DMS53 treated with DMSO at 0.1 percent for 48 hours (cell line): ENCODE measurements around the gene SDR42E2.
"Not testable (repeated sequence)": the region's sequence is repeated elsewhere in the genome, so short reads cannot be mapped to it uniquely, and the experiment has no call there.

Experiments used
- DNase-seq: peaks from one replicate; lab custom pipeline; 2025; ENCODE audit not compliant: unreplicated experiment; lab: John Stamatoyannopoulos, UW

SDR42E2 gene

DNA sequence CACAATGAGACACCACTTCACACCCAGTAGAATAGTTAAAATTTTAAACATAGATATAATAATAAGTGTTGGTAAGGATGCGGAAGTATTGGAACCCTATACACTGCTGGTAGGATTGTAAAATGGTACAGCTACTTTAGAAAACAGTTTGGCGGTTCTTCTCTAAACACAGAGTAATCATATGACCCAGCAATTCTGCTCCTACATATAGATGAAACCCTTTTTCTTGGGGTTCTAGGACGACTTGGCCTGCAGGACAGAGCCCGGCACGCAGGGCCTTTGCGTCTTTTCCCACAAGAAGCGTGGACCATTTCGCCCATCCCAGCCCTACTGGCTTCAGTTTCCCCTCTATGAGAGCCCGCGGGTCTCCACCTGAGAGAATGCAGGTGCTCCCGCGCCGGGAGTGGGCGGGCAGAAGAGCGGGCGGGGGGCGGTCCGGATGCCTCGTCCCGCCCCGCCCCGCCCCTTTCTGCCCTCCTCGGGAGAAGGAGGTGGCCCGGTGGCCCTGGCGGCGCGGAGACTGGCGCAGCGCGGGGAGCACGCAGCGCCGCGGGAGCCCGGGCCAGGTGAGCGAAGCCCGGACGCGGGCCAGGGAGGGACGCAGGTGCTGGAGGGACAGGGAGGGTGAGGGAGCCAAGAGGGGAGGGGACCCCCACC, at the start of gene SDR42E2:
SDR42E2 (plus strand) TSS at position 508 of the 657 bp plus-strand sequence. CDS start 3,077 bp downstream, outside the sequence.
- peak; percentile 6 for DNase-seq

DNA sequence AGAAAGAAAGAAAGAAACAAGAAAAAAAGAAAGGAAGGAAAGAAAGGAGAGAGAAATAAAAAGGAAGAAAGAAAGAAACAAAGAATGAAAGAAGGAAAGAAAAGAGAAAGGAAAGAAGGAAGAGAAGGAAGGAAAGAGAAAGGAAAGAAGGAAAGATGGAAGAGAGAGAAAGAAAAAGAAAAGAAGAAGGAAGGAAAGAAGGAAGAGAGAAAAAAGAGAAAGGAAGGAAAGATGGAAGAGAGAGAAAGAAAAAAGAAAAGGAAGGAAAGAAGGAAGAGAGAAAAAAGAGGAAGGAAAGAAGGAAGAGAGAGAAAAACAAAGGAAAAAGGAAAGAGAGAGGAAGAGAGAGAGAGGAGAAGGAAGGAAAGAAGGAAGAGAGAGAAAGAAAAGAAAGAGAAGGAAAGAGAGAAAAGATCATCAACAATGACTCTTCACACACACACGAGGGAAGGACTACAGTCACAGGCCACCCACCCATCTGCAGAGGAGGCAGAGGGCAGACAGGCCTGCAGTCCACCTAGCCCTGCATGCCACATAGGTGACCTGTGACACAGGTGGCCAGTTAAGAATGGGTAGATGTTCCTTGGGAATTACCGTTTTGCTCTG, 46.1 kb upstream of the SDR42E2 start:
- no peak for DNase-seq

DNA sequence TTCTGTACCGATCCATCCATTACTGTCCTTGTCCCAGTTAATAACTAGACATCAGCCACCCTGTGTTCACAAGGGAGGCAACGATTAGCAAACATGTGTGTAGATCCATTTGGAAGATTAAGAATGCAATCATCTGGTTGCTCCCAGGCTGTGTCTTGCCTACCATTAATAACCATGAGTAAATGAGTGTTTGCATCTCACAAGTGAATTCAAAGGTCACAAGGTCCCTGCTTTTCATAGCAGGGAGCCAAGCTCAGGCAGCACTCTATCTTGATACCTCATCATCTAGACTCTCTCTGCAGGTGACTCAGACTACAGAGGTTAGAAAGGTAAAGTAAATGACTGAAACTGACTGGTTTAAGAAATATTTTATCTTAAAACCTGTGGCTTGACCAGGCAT, 44.7 kb upstream of the SDR42E2 start:
- DNase-seq = no peak

DNA sequence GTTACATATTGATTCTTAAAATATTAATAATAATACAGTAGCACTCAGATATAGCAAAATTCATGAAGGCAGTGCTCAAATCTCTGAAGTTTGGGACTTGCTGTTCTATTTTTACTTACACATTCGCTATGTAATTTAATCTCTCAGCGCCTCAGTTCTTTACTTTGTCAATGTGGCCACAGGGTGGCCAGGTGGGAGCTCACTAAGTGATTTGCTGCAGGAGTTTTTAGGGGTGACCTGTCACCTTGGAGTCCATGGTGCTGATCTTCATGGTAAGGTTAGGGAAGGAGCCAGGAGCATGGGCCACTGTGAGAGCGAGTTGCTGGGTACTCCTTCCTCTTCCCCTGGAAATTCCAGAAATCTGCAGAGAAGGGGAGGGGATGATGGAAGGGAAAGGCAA, 41.9 kb upstream of the SDR42E2 start:
- DNase-seq = no peak

DNA sequence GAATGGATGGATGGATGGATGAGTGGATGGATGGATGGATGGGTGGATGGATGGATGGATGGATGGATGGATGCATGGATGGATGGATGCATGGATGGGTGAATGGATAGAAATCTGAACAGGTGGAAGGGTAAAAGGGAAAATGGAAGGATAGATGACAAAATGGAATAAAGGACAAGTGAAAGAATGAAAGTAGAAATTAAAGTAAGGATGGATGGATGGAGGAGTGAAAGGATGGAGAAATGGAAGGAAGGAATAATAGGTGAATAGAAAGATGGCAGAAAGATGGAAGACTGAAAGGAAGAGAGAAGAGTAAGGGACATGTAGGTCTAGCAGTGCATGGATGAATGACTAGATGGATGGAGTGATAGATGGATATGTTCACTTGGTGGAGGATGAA, 40.1 kb upstream of the SDR42E2 start:
- DNase-seq = no peak

DNA sequence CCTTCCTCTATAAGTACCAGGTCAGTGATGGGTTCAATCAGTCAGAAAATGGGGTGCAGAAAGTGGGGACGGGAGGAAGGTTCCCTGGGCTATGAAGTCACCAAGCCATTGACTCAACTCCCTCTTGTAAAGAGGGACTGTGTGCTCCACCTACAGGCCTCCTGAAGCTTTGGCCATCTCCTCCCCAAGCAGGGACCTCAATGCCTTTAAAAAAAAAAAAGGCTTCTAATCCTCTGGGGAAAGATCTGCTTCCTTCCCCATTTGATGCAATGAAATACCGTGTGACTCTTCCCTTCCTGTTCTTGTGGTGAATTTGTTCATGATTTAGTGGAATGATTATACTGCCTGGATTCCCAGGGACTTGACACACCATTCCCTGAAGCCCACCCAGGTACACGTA, 39.2 kb upstream of the SDR42E2 start:
- no peak for DNase-seq

DNA sequence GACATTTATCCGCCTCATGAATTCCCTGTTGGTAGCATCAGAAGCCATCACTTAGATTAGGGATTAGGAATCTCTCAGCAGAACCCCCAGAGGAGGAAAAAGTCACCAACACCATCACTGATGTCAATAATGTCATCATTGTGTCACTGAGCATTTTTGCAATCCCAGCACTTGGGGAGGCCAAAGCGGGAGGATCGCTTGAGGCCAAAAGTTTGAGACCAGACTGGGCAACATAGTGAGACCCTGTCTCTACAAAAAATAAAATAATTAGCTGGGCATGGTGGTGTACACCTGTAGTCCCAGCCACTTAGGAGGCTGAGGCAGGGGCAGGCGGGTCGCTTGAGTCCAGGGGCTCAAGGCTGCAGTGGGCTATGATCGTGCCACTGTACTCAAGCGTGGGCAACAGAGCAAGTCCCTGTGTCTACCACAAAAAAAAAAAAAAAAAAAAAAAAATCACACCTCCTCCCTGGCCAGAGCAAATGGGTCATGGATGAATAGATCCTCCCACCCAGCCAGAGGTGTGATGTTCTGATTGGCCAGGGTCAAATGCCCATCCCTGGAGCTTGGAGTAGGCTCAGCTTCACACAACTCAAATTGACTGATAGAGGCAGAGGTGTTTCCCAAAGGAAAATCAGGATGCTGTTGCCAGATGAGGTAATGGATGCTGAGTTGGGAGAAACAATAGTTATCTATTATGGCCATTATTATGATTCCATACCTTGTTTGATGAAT, 38.4 kb upstream of the SDR42E2 start:
- DNase-seq = no peak

DNA sequence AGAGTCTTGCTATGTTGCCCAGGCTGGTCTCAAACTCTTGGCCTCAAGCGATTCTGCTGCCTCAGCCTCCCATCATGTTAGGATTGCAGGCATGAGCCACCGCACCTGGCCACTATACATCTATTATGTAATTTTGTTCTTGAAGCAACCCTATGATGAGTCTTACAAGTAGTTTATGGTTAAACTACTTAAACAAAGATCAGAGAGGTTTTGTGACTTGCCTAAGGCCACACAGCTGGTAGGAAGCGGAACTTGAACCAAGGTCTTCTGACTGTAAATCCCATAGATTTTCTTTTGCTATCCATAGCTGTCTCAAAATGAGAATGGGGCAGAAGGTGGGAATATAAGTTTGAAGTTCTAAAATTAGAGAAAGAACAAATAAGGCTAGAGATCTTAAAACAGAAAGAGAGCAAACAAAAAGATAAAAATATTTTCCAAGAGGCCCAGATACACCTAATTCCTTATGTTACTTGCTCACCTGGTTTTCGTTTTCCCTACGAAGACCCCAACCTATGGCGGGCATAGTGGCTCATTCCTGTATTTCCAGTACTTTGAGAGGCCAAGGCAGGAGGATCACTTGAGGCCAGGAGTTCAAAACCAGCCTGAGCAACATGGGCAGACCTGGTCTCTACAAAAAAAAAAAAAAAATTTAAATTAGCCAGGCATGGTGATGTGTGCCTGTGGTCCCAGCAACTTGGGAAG, 37.6 kb upstream of the SDR42E2 start:
- DNase-seq = no peak

DNA sequence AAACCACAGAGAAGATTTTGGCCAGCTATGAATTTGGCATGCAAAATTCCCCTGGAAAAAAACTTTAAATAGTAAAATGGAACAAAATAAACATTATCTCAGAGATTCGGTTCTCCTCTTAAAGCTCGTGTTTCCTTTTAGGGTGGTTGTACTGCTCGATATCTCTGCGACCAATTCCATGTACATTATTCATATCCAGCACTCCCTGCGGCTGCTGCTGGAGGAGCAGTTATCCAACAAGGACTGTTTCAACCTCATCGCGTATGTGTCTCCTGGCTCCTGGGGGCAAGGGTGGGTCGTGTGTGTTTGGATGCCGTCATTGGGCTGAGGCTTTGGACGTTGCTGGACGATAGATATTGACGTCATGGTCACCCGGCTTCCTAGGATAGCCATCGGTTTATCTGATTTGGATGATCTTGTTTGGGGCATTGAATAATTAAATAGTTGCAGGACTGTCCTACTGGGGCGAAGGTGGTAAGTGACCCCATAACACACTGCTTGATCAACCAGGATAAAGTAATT, 36.2 kb upstream of the SDR42E2 start:
- DNase-seq = no peak

DNA sequence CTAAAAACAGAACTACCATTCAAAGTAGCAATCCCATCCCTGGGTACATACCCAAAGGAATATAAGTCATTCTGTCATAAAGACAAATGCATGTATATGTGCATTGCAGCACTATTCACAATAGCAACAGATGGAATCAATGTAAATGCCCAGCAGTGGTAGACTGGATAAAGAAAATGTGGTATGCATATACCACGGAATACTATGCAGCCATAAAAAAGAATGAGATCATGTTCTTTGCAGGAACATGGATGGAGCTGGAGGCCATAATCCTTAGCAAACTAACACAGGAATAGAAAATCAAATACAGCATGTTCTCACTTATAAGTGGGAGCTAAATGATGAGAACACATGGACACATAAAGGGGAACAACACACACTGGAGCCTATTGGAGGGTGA, 33.8 kb upstream of the SDR42E2 start:
- not testable (repeated sequence) for DNase-seq

DNA sequence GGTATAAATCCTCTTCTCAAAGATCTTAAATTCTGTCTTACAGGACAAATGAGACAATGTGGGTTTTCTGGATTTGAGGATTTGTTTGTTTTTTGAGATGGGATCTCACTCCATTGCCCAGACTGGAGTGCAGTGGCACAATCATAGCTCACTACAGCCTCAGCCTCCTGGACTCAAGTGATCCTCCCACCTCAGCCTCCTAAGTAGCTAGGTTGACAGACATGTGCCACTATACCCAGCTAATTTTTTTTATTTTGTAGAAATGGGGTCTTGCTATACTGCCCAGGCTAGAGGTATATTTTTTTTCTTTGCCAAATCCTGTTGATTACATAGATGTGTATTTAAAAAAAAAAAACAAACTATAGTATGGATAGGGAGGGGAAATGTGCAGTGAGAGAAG, 31.8 kb upstream of the SDR42E2 start:
- DNase-seq = no peak

DNA sequence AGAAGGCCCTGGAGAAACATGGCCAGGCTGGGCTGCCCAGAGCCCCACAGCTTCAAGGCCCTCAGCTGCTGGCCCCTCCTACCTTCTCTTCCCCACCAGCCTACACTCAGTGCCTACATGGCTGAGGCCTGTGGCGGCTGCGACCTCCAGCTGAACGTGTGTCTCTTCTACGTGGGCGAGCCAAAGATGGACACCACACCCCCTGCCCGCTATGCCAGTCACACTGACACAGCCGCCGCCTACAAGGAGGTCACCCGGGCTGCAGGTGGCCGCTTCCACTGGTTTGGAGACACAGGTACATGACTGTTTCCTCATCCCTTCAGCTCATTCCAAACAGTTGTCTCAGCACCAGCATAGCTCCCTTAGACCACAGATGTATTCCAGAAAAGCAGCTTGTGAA, 29.5 kb upstream of the SDR42E2 start:
- DNase-seq = no peak

DNA sequence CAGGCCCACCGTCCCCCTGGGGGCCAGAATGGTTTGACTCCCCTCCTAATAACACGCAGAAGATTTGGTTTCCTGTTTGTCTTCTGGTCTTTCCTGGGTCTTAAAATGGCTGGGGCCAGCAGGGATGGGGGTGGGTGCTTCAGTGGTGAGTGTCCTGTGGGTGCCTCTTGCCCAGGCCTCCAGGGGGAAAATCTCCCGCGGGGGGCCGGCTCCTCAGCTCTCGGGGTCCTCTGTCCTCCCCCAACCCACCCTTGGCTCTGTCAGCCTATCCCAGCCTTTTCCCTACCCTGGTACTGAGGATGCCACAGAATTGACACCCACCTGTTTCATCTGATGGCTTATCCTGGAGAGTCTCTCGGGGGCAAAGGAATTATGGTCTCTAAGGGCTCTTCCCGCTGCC, 23.8 kb upstream of the SDR42E2 start:
- no peak for DNase-seq

DNA sequence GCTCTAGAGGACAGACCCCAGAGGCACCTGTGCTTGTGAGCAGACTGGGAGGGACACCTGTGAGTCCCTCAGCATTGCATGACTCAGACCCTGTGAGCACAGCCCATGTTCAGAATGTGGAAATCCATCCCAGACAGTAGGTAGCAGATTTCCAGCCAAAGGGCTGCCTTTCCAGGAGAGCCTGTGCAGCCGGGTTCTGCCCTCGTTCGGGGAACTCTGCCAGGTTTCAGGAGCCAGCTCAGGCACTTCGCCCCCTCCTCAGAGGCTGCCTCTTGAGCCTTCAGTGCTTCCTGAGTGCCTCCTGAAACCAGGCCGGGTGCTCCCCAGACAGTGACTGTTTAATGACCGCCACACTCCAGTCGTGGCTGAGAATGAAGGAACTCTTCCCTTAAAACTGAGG, 23.3 kb upstream of the SDR42E2 start:
- no peak for DNase-seq

DNA sequence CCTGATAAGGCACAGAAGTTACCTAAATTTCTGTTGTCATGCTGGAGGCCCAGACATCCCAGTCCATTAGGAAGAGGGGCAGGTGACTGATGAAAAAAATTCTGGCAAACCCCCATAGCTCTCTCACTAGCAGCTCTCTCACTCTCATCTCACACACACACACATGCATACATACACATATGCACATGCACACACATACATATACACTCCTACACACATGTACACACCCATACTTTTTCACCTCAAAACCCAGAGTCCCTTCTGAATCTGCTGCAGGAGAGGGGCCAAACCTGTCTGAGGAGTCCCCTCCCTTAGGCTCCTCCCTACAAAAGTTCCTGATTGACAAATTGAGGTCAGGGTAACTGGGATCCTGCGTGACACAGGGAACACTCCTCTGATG, 22.6 kb upstream of the SDR42E2 start:
- DNase-seq = no peak

DNA sequence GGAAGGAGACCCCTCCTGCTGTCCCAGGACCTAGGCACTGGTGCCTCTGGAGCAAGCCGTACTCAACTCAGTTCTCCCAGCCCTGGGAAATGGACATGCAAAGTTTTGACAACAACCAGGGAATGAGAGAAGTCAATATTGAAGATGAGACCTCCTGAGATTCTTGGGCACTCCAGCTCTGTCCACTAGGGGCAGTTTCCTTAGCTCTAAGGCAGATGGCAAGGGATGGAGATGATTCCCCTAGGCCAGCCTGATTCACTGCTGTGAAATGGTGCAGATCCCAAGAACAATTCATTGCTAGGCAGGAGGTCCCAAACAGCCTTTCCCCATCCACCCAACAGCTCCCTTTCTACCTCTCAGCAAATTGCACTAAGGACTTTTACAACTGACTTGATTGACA, 20.5 kb upstream of the SDR42E2 start:
- peak; percentile 2 for DNase-seq

DNA sequence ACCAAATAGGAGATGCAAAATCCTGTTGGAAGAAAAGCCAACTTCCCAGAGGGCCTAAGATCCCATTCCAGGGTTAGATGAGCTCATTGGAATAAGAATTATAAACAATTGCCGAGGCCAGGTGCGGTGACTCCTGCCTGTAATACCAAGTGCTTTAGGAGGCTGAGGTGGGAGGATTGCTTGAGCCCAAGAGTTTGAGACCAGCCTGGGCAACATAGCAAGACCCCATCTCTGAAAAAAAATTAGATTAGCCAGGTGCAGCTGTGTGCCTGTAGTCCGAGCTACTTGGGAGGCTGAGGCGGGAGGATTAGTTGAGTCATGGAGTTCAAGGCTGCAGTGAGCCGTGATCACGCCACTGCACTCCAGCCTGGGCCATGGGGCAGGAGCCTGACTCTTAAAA, 17.8 kb upstream of the SDR42E2 start:
- DNase-seq = no peak

DNA sequence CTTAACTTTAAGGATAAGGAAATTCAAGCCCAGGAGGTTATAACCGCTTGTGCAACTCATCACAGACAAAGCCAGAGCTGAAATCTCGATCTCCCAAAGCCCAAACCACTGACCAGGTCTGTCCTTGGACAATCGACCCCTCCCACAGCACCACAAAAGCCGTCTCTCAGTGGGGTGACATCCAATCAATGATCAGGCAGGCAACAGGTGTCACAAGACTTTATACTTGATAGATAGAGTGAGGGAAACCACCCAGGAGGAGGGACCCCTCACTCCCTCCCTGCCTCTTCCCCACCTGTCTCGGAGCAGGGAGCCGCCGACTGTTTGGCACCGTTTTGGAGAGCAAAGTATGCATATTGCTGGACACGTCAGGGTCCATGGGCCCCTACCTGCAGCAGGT, 14.5 kb upstream of the SDR42E2 start:
- no peak for DNase-seq

DNA sequence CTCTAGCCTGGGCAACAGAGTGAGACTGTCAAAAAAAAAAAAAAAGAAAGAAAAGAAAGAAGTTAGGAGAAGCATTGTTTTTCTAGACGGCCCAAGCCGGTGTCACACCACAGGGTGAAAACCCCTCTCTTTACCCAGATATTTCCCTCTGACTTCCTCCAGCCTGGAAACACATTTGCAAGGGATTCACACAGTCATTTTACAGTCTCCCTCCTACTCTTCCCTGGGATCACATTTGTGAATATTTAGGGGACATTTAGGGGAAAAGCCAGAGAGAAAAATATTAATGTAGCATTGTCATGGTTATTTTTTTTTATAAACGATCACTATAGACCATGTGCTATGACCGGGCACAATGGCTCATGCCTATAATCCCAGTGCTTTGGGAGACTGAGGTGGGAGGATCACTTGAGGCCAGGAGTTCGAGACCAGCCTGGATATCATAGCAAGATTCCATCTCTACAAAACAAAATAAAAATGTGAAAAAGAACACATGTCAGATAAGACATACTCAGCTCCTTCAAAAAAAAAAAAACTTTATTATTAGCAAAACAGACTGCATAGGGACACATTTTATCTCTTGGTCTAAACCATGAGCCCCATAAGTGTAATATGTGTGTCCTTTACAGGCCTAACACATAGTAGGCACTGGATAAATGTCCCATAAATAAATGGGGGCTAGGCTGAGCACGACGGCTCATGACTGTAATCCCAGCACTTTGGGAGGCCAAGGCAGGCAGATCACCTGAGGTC, 10.9 kb upstream of the SDR42E2 start:
- DNase-seq = no peak

DNA sequence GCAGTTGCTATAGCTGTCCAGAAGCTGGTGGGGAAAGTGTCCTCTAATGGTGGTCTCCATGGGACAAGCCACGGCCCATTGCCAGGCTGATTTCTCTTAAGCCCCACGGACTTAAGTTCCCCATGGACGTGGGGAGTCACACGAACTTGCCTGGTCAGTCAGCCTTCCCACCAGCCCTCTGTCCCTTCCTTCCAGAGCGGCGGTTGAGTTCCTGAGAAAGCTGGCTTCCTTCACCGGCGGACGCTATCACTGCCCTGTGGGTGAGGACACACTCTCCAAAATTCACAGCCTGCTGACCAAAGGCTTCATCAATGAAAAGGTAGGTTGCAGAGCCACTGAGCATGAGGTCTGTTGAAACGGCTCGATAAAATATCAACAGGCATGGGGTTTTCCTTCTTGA, 10.0 kb upstream of the SDR42E2 start:
- no peak for DNase-seq

DNA sequence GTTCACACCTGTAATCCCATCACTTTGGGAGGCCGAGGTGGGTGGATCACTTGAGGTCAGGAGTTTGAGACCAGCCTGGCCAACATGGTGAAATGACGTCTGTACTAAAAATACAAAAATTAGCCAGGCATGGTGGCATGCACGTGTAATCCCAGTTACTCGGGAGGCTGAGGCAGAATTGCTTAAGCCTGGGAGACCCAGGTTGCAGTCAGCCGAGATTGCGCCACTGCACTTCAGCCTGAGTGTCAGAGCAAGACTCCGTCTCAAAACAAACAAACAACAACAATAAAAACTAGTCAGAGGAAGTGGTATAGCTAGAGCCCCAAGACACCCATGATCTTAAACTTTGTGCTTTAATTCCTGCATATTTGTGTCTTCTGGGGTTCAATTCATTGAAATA, 9.2 kb upstream of the SDR42E2 start:
- DNase-seq = not testable (repeated sequence)
